GM08714 (cell line): ENCODE results near the gene IFNGR2.

Experiments used
- H3K4me3 ChIP-seq: fragments of 200-500 bp; sonication (Bioruptor generic); 2 replicates; pipeline ENCODE4 v1.5.1; 2014; ENCODE audit warnings: mild to moderate bottlenecking, low read length, inconsistent platforms
- ZNF274 ChIP-seq: IDR thresholded peaks from 2 replicates; pipeline ENCODE4 v1.6.1; 2012; ENCODE audit warnings: mild to moderate bottlenecking, low read depth, low read length

The IFNGR2 gene

DNA sequence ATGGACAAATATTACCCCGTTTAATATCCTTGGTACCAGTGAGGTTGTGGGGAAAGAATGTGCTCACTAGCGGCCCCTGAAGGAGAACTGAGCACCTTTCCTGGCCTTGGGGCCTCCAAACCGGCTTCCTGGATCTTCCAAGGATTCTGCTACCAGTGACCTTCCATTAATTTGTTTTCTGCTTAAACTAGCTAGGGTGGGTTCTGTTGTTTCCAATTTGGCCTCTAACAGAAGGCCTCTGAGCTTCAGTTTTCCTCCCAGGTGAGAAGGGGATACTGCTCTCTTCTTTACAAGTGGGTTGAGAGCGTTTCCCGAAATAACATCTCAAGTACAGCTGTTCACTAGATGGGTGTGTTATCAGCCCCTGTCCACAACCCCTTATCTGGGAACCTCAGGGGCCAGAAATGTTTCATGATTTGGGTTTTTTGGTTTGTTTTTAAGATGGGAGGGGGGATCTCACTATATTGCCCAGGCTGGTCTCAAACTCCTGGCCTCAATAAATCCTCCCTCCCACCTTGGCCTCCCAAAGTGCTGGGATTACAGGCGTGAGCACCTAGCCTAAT lies 16.9 kb upstream of the IFNGR2 start:
- no peak overlapping the region for H3K4me3 ChIP-seq
- TF ChIP-seq ZNF274: no peak

DNA sequence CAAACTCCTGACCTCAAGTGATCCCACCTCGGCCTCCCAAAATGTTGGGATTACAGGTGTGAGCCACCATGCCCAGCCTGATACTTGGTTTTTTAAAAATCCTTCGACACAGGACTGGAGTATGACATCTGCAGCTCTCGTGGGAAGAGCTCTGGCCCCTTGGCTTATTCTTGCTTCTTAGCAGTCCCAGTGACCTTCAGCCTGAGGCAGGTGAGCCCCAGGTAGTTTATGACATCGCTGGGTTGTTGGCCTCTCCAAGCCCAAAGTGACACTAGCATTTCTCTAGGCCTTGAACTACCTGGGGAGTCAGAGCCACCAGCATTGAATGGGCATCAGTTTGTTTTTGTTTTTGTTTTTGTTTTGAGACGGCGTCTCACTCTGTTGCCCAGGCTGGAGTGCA lies 15.9 kb upstream of the IFNGR2 start:
- H3K4me3 ChIP-seq: no peak overlapping the region
- TF ChIP-seq ZNF274: no peak

DNA sequence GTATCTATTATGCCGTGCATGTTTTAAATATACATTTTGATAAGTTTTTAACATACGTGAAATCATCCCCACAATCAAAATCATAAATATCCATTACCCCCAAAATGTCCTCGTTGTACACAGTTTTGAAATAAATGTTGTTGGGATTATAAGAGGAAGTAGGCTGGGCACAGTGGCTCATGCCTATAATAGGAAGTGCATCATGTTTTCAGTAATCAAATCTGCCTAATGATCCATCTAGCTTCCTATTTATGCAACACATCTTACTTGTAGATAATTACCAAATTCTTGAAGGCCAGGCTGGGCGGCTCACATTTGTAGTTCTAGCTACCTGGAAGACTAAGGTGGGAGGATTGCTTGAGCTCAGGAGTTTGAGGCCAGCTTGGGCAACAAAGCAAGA lies 15.0 kb upstream of the IFNGR2 start:
- H3K4me3 ChIP-seq: no peak overlapping the region
- no peak for TF ChIP-seq ZNF274

DNA sequence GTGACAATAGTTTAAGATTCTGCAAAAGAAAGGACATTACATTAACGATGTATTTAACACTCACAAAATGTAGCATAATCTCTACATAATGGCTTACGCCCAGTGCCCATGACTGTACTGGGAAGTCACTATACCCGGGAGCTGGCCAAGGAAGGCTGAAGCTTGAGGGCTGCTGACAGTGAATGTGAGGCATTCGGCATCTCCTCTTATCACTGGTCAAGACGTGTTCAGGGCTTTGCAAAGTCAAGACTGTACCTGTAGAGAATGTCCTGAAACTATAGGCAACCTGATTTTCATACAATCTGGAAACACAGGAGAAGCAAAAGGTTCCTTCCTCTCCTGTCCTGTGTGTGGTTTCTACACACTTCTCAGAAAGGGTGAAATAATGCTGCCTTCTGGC lies 12.7 kb upstream of the IFNGR2 start:
- no peak for TF ChIP-seq ZNF274

DNA sequence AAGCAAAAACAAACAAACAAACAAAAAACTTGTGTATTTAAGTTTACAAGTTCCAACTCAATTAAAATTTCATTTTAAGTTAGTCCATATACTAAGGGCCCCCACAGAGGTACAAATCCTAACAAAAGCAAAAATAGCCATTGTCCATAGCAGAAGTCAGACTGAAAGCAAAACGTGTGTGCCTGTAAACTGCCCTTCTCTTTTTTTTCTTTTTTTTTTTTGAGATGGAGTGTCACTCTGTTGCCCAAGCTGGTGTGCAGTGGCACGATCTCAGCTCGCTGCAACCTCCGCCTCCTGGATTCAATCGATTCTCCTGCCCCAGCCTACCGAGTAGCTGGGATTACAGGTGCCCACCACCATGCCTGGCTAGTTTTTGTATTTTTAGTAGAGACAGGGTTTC lies 11.6 kb upstream of the IFNGR2 start:
- no peak for TF ChIP-seq ZNF274
- H3K4me3 ChIP-seq: no peak overlapping the region

More for the DNA sequence above, 12.7 kb upstream of the IFNGR2 start:
- no peak overlapping the region for H3K4me3 ChIP-seq

DNA sequence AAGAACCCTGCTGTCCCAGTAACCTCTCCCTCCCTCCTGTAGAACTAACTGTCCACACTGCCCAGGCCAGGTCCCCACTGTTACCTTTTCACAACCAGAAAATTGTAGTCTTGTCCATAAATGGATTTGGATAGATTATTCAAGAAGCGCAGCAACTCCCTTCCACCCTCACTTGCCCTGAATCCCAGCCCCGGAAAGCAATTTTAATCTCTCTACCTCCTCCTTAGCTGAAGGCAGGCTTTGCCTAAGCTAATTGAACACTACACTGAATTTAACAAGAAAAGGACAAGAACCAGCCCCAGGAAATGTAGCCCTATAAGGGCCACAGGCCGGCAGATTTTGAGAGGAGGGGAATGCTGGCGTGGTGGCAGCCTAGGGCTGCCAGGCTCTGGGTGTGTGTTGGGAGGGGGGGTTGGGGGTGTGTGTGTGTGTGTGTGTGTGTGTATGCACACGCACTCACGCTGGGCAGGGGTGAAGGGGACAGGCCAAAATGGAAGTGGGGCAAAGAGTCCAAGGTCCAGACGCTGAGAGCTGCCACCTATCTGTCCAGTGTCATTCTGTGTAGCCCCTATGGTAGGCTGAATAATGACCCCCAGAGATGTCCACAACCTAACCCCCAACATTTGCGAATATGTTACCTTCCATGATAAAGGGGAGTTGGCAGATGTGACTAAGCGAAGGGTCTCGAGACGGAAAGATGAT lies 10.8 kb upstream of the IFNGR2 start:
- TF ChIP-seq ZNF274: no peak
- no peak overlapping the region for H3K4me3 ChIP-seq

DNA sequence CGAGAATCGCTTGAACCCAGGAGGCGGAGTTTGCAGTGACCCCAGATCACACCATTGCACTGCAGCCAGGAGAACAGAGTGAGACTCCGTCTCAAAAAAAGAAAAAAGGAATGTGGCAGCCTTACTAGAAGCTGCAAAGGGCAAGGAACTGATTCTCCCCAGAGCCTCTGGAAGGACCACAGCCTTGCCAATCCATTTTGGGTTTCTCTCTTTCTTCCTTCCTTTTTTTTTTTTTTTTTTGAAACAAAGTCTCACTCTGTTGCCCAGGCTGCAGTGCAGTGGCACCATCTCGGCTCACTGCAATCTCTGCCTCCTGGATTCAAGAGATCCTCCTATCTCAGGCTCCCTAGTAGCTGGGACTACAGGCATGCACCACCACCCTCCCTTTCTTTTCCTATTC lies 9.9 kb upstream of the IFNGR2 start:
- no peak overlapping the region for H3K4me3 ChIP-seq
- TF ChIP-seq ZNF274: no peak

DNA sequence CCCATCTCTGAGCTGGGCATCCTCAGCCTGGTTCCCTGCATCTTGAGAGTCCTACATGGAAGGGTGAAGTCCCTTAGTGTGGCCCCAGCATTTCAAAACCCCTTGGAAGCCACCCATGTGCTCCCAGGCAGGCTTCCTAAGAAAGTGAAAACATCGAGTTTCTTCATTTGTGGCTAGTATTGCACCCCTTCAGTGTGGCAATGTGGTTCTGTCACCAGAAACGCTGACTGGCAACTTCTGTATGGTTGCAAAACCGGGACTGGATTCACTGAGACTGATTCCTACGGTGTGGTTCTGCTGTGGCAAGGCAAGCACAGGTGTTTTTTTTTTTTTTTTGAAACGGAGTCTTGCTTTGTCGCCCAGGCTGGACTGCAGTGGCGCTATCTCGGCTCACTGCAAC lies 9.0 kb upstream of the IFNGR2 start:
- no peak overlapping the region for H3K4me3 ChIP-seq
- TF ChIP-seq ZNF274: no peak

DNA sequence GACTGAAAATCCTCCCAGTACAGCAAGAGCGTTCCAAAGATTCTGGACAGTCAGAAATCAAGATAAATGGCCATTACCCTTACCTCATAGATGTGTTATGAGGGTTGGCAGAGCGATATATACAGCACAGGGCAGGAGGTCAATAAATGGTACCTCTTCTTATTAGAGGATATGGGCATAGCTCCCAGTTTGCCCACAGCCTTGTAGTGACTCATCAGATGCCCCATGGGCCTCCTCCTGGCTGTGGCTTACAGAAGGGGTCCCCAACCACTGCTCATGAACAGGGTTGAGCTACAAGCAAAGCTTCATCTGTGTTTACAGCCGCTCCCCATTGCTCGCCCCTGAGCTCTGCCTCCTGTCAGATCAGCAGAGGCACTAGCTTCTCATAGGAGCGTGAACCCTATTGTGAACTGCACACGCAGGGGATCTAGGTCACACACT lies 7.3 kb upstream of the IFNGR2 start:
- H3K4me3 ChIP-seq: no peak overlapping the region
- TF ChIP-seq ZNF274: no peak

DNA sequence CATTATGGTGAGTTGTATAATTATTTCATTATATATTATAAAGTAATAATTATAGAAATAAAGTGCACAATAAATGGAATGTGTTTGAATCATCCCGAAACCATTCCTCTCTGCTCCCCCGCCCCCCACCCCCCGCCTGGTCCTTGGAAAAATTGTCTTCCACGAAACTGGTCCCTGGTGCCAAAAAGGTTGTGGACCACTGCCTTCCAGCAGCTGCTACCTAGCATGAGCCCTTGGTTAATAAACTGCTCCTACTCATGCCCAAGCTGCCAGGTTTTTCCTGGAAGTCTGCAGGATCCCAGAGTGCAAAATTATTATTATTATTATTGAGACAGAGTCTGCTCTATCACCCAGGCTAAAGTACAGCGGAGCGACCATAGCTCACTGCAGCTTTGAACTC lies 6.8 kb upstream of the IFNGR2 start:
- no peak for TF ChIP-seq ZNF274
- H3K4me3 ChIP-seq: no peak overlapping the region

DNA sequence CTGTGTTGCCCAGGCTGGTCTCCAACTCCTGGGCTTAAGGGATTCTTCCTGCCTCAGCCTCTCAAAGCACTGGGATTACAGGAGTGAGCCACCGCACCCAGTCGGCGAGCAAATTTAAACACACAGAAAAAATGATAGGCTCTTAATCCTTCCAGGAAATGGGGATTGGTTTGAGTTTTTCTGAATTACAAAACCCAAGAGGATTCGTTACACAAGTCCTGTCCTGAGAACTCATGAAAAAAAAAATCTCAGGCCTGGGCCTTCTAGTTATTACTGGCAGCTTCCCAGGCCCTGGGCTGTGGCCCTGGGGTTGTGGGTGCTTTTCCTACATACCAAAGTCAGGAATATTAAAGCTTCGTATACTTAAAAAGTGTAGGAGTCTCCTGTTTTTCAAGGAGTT lies 6.3 kb upstream of the IFNGR2 start:
- no peak for TF ChIP-seq ZNF274
- H3K4me3 ChIP-seq: no peak overlapping the region

DNA sequence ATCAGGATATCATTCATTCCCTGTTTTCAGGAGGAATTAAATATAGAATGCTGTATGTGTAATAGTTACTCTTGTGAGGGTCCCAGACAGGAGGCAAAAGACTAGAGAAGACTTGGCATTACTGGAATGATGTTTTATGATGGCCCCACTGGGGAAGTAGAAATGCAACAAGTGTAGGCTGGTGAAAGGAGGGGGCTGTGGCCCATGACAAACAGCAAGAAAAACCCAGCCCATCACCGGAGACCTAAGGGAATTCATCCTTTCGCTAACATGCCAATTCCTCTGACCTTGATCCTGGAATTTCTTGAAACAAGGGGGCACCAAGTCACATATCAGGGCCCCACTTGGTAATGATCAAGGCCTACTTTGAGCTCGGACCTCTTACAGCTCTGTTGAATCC lies 5.5 kb upstream of the IFNGR2 start:
- no peak for TF ChIP-seq ZNF274

DNA sequence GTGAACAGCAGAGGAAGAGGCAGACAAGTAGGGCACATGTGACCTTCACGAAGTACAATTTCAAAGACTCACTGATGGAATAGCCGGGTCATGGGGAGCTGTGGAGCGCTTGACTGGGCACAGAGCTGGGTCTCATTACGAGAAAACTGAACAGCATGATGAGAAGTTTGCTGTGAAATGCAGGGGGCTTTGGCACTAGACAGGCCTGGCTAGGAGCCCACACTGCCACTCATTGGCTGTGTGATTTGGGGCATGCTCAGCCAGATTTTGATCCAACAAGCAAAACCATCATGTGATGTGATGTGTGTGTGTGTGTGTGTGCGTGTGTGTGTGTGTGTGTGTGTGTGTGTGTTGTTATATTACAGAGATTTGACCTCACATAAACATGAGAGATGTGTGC lies 4.9 kb upstream of the IFNGR2 start:
- H3K4me3 ChIP-seq: no peak overlapping the region
- TF ChIP-seq ZNF274: no peak

More for the DNA sequence above, 5.5 kb upstream of the IFNGR2 start:
- no peak overlapping the region for H3K4me3 ChIP-seq

DNA sequence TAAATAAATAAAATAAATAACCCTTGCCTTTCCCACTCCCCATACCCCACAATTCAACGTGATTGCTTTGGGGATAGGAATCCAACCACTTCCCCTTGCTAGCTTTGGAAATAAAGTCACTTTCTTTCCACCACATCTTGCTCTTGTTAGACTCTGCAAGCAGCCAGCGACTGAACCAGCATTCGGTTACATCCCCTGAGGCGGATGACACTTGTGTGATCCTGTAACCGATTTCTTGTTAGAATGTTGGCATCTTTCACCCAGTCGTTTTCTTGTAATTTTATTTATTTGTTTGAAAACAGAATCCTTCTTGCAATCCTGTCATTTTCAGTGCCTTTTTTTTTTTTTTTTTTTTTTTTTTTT lies 1.6 kb upstream of the IFNGR2 start:
- no peak for TF ChIP-seq ZNF274
- H3K4me3 ChIP-seq: no peak overlapping the region

DNA sequence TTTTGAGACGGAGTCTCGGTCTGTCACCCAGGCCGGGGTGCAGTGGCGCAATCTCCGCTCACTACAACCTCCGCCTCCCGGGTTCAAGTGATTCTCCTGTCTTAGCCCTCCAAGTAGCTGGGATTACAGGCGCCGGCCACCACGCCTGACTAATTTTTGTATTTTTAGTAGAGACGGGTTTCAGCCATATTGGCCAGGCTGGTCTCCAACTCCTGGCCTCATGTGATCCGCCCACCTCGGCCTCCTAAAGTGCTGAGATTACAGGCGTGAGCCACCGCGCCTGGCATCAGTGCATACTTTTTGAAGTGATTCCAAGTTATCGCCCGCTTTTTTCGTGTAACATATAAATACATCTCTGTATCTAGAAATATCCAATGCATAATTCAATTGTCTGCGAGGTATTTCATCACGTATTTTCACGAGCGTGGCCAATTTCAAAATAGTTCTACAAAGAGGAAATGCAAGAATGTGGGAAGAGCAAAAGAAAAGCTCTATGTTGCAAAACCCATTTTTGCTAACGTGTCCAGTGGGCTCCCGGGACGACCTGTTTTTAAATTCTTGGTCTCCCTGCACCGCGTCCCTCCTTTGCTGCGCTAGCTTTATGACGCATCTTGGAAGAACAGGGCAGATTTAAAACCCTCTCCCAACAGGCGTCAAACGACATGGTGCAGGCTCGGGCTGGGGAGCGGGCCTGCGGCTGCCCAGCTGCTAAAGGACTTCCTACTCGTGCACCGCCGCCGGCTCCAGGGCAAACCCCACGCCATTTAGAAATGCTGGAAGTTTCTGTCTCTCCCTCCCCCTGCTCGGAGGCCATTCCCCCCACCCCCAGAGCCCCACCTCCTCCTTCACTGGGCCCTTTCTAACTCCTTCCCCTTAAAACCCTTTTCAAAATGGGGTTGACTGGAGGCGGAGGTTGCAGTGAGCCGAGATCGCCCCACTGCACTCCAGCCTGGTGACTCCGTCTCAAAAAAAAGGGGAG lies 923 bp upstream of the IFNGR2 start:
- H3K4me3 ChIP-seq: peak overlapping the region; percentile 73; the same call in 1 of the 2 replicates
- no peak for TF ChIP-seq ZNF274
